Stimulated activated CD8-positive, alpha-beta memory T cell treated with anti-CD3 and anti-CD28 coated beads, Interleukin-2, amount 100 ng/mL, for 1 hour (primary cell): Measurements from ENCODE around the gene KCNMA1.

Experiments
- DNase-seq, 2 donors: peaks; one replicate each; pipeline ENCODE4 v3.0.0-alpha.2; 2020; ENCODE audit warnings: low read depth in 2 of 2

KCNMA1 gene

GRCh38 chr10:77049146-77049545 is 588.5 kb downstream of the KCNMA1 start:
- DNase-seq, result no peak

GRCh38 chr10:77045085-77045484 is 592.5 kb downstream of the KCNMA1 start:
- no peak for DNase-seq

- no peak for DNase-seq
These were observed 594.2 kb downstream of the KCNMA1 start for GRCh38 chr10:77043420-77043763.

- no peak for DNase-seq
These were observed 594.7 kb downstream of the KCNMA1 start for GRCh38 chr10:77042706-77043419.

GRCh38 chr10:77041636-77042258 is 595.9 kb downstream of the KCNMA1 start:
- DNase-seq, result no peak

GRCh38 chr10:77038407-77038806 is 599.2 kb downstream of the KCNMA1 start:
- no peak for DNase-seq

- no peak for DNase-seq
These were observed 599.7 kb downstream of the KCNMA1 start for GRCh38 chr10:77037735-77038403.

GRCh38 chr10:77036993-77037734 is 600.4 kb downstream of the KCNMA1 start:
- no peak for DNase-seq

GRCh38 chr10:77036276-77036675 is 601.3 kb downstream of the KCNMA1 start:
- DNase-seq, result no peak

- no peak for DNase-seq
These were observed 602.8 kb downstream of the KCNMA1 start for GRCh38 chr10:77034795-77035194.

GRCh38 chr10:77034240-77034639 is 603.4 kb downstream of the KCNMA1 start:
- DNase-seq, result no peak

- DNase-seq, result no peak
These were observed 605.4 kb downstream of the KCNMA1 start for GRCh38 chr10:77032188-77032570.

- no peak for DNase-seq
These were observed 605.9 kb downstream of the KCNMA1 start for GRCh38 chr10:77031531-77032187.

- DNase-seq, result no peak
These were observed 606.6 kb downstream of the KCNMA1 start for GRCh38 chr10:77030974-77031373.

GRCh38 chr10:77029777-77030717 is 607.6 kb downstream of the KCNMA1 start:
- no peak for DNase-seq

GRCh38 chr10:77028042-77028441 is 609.6 kb downstream of the KCNMA1 start:
- DNase-seq, result no peak

GRCh38 chr10:77027576-77027975 is 610.0 kb downstream of the KCNMA1 start:
- no peak for DNase-seq

GRCh38 chr10:77027141-77027540 is 610.5 kb downstream of the KCNMA1 start:
- DNase-seq, result no peak

- DNase-seq, result no peak
These were observed 611.5 kb downstream of the KCNMA1 start for GRCh38 chr10:77026148-77026547.

- no peak for DNase-seq
These were observed 613.1 kb downstream of the KCNMA1 start for GRCh38 chr10:77024461-77024860.

- no peak for DNase-seq
These were observed 614.2 kb downstream of the KCNMA1 start for GRCh38 chr10:77023396-77023795.
